OCI-LY1 (cell line): ENCODE measurements around the gene RBM38.

Experiments used
- CTCF ChIP-seq: fragments of 200-600 bp; sonication (generic), shearing (Covaris generic); IDR thresholded peaks from 2 replicates; pipeline ENCODE4 v1.5.1; 2017; ENCODE audit warnings: mild to moderate bottlenecking, antibody characterized with exemption, low read length, moderate library complexity, mixed read lengths
- EZH2 ChIP-seq: fragments of 200-600 bp; sonication (generic), shearing (Covaris generic); IDR thresholded peaks from 2 replicates; pipeline ENCODE4 v1.8.0; 2017; ENCODE audit warnings: borderline replicate concordance, mixed run types, mild to moderate bottlenecking, antibody characterized with exemption, low read length, moderate library complexity, mixed read lengths

GRCh38 chr20:57415771-57416170, 24.6 kb downstream of the RBM38 start:
- TF ChIP-seq CTCF = no peak
- no peak for TF ChIP-seq EZH2
